SH-SY5Y (cell line): Measurements from ENCODE around the gene SLC9A9.

Source experiments
- GATA2 ChIP-seq: IDR thresholded peaks from 2 replicates; pipeline ENCODE4 v1.6.1; 2011; ENCODE audit warnings: mild to moderate bottlenecking, low read depth, low read length
- GATA3 ChIP-seq: IDR thresholded peaks from 2 replicates; pipeline ENCODE4 v1.6.1; 2011; ENCODE audit warnings: low read depth, mild to moderate bottlenecking, low read length, moderate library complexity

GRCh38 chr3:143502081-143502480 lies 346.2 kb downstream of the SLC9A9 start:
- no peak for TF ChIP-seq GATA2
- TF ChIP-seq GATA3, result no peak
